SU-DHL-6 (cell line): ENCODE results near the gene ARHGAP22.

Source experiments
- H2AFZ ChIP-seq: fragments of 200-600 bp; sonication (generic); 2 replicates; pipeline ENCODE4 v1.6.1; 2014; ENCODE audit warnings: low read depth, mild to moderate bottlenecking, moderate library complexity, mixed read lengths, antibody characterized with exemption, low read length; ENCODE audit not compliant: severe bottlenecking
- H3F3A ChIP-seq: fragments of 200-600 bp; shearing (Covaris generic); 2 replicates; pipeline ENCODE4 v1.6.0; 2016; ENCODE audit warnings: antibody characterized with exemption, mild to moderate bottlenecking; ENCODE audit not compliant: insufficient read depth
- H3K27ac ChIP-seq: fragments of 200-600 bp; sonication (generic); 2 replicates; pipeline ENCODE4 v1.5.1; 2016; ENCODE audit warnings: low read depth, mild to moderate bottlenecking, low read length, moderate library complexity, mixed read lengths
- H3K27me3 ChIP-seq: fragments of 200-600 bp; sonication (generic), shearing (Covaris generic); 2 replicates; pipeline ENCODE4 v1.6.0; 2014; ENCODE audit warnings: mild to moderate bottlenecking, low read length
- H3K36me3 ChIP-seq: fragments of 200-600 bp; sonication (generic); 2 replicates; pipeline ENCODE4 v1.6.1; 2014; ENCODE audit warnings: mild to moderate bottlenecking, low read length, mixed read lengths
- H3K4me2 ChIP-seq: fragments of 300-600, 200-600 bp; shearing (Covaris generic), sonication (generic); 2 replicates; pipeline ENCODE4 v1.6.0; 2014; ENCODE audit warnings: low read length, low read depth, mild to moderate bottlenecking; ENCODE audit not compliant: poor library complexity, severe bottlenecking
- H3K4me3 ChIP-seq: fragments of 200-600 bp; sonication (generic); 2 replicates; pipeline ENCODE4 v1.5.1; 2014; ENCODE audit warnings: antibody characterized with exemption, low read length, mild to moderate bottlenecking, mixed read lengths; ENCODE audit not compliant: insufficient read depth, poor library complexity, severe bottlenecking
- H3K79me2 ChIP-seq: fragments of 200-600 bp; sonication (generic); 2 replicates; pipeline ENCODE4 v1.6.1; 2014; ENCODE audit warnings: mild to moderate bottlenecking, low read length, moderate library complexity; ENCODE audit not compliant: insufficient read depth
- H3K9ac ChIP-seq: fragments of 200-600 bp; sonication (generic); 2 replicates; pipeline ENCODE4 v1.7.0; 2014; ENCODE audit warnings: mild to moderate bottlenecking, low read length
- H3K9me2 ChIP-seq: fragments of 200-600 bp; sonication (generic); replicated peaks from 2 replicates; pipeline ENCODE4 v1.6.1; 2014; ENCODE audit warnings: low read length; ENCODE audit not compliant: insufficient read depth
- H3K9me3 ChIP-seq: fragments of 200-600 bp; sonication (generic); 2 replicates; pipeline ENCODE4 v1.6.1; 2014; ENCODE audit warnings: low read length, mixed read lengths; ENCODE audit not compliant: insufficient read depth
- H4K20me1 ChIP-seq: fragments of 200-600 bp; sonication (generic); 2 replicates; pipeline ENCODE4 v1.6.1; 2014; ENCODE audit warnings: low read depth, mild to moderate bottlenecking, antibody characterized with exemption, low read length, moderate library complexity, mixed read lengths
- CTCF ChIP-seq: fragments of 200-600 bp; sonication (generic); IDR thresholded peaks from one replicate; pipeline ENCODE4 v1.5.1; 2017; ENCODE audit warnings: antibody characterized with exemption, mild to moderate bottlenecking, low read length, moderate library complexity; ENCODE audit not compliant: insufficient read depth, poor library complexity, severe bottlenecking
- EZH2phosphoT487 ChIP-seq: fragments of 200-600 bp; sonication (generic), shearing (Covaris generic); conservative IDR thresholded peaks from 2 replicates; pipeline ENCODE4 v1.6.1; 2018; ENCODE audit warnings: mild to moderate bottlenecking, antibody characterized with exemption, low read length, moderate library complexity, mixed read lengths

ARHGAP22 gene

GRCh38 chr10:48473704-48474103 is 131.2 kb downstream of the ARHGAP22 start:
- H3K27me3 ChIP-seq = no peaks in the 10 kb centered on the region
- no peak overlapping the region for H2AFZ ChIP-seq
- TF ChIP-seq CTCF = no peak
- no peak for TF ChIP-seq EZH2phosphoT487
- H3K4me2 ChIP-seq = no peak overlapping the region
- H3K79me2 ChIP-seq = no peaks in the 10 kb centered on the region
- no peaks in the 10 kb centered on the region for H4K20me1 ChIP-seq
- no peaks in the 10 kb centered on the region for H3K9me2 ChIP-seq
- no peaks in the 10 kb centered on the region for H3F3A ChIP-seq
- H3K9ac ChIP-seq = no peak overlapping the region
- no peaks in the 10 kb centered on the region for H3K36me3 ChIP-seq
- H3K9me3 ChIP-seq = no peaks in the 10 kb centered on the region
- H3K4me3 ChIP-seq = no peak overlapping the region
- H3K27ac ChIP-seq = no peak overlapping the region

GRCh38 chr10:48472501-48473069 is 132.3 kb downstream of the ARHGAP22 start:
- no peaks in the 10 kb centered on the region for H3K9me2 ChIP-seq
- no peak overlapping the region for H2AFZ ChIP-seq
- no peak overlapping the region for H3K9ac ChIP-seq
- no peaks in the 10 kb centered on the region for H3K36me3 ChIP-seq
- H3F3A ChIP-seq = no peaks in the 10 kb centered on the region
- no peak overlapping the region for H3K4me2 ChIP-seq
- TF ChIP-seq EZH2phosphoT487 (no peak), CTCF (no peak)
- H3K9me3 ChIP-seq = no peaks in the 10 kb centered on the region
- H4K20me1 ChIP-seq = no peaks in the 10 kb centered on the region
- H3K27ac ChIP-seq = no peak overlapping the region
- no peaks in the 10 kb centered on the region for H3K27me3 ChIP-seq
- H3K79me2 ChIP-seq = no peaks in the 10 kb centered on the region
- no peak overlapping the region for H3K4me3 ChIP-seq

GRCh38 chr10:48470893-48471805 is 133.7 kb downstream of the ARHGAP22 start:
- Histone ChIP-seq H3K9me3 (no peaks in the 10 kb centered on the region), H3K79me2 (no peaks in the 10 kb centered on the region), H2AFZ (no peak overlapping the region), H3K4me2 (no peak overlapping the region), H3K36me3 (no peaks in the 10 kb centered on the region), H3K9me2 (no peaks in the 10 kb centered on the region), H4K20me1 (no peaks in the 10 kb centered on the region), H3K4me3 (no peak overlapping the region), H3K9ac (no peak overlapping the region), H3K27ac (no peak overlapping the region), H3K27me3 (no peaks in the 10 kb centered on the region), H3F3A (no peaks in the 10 kb centered on the region)
- TF ChIP-seq CTCF (no peak), EZH2phosphoT487 (no peak)
